ENCODE measurements around the gene ERBB4.
A peak's percentile ranks its signal among the peaks of the same experiment; 100 is the strongest.

ERBB4 gene

DNA sequence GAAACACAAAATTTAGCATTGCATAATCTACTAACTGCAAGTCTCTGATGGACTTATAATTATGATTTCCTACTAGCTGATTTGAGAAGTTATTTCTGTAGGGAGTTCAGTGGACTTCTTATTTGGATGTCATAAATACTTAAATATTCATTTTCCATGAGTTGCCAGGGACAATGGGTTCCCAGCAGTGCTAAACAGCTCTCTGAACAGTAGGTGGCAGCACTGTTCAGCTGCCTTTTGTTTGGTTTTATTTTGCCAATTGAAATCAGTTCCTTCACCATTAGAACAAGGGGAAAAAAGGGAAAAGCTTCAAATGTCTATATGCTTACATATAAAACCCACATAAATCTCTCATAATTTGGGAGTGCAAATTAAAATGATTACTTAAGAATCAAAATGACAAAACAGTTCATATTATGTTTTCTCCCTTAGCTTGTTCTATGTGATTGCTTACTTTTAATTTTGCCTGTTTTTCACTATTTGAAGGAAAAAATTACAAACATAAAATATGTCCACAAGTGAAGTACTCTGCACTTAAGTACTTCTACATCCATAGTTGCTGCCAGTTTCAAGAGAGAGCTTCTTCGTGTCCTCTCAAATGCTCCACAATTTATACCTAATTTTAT, 1083.3 kb downstream of the ERBB4 start:
- peak; percentile 29 for DNase-seq (ENCODE audit: low read depth, low spot score)
- no peak overlapping the region for H3K4me3 ChIP-seq (ENCODE audit: low read length)

- H3K4me3 ChIP-seq (ENCODE audit: low read length), result no peak overlapping the region
- no peak for DNase-seq (ENCODE audit: low read depth, low spot score)
Measured at GRCh38 chr2:211454679-211455078, 1083.9 kb downstream of the ERBB4 start.

- DNase-seq (ENCODE audit: low read depth, low spot score), result no peak
Measured at GRCh38 chr2:211453311-211453887, 1085.2 kb downstream of the ERBB4 start.

GRCh38 chr2:211451642-211452041, 1087.0 kb downstream of the ERBB4 start:
- H3K4me3 ChIP-seq (ENCODE audit: low read length), result no peak overlapping the region
- DNase-seq (ENCODE audit: low read depth, low spot score), result no peak

More at GRCh38 chr2:211453311-211453887, 1085.2 kb downstream of the ERBB4 start:
- H3K4me3 ChIP-seq (ENCODE audit: low read length), result no peak overlapping the region

- H3K4me3 ChIP-seq (ENCODE audit: low read length), result no peak overlapping the region
- no peak for DNase-seq (ENCODE audit: low read depth, low spot score)
Measured at GRCh38 chr2:211449819-211450218, 1088.8 kb downstream of the ERBB4 start.

DNA sequence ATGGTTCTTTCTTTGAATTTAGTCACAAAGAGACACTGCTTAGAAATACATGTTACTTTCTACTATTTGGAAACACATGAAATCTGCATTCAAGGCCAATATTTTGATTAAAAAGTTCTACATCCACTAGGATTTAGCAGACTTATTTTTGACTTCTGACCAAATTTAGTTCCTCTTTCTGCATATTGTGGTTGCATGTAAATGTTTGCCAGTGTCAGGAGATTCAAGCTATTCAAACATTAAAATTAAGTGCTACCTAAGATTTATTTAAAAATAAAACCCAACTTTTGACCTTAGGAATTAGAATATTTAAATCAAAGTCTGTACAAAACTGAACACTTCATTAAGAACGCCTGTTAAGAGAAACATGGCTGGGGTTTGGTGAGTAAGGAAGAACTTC, 1091.1 kb downstream of the ERBB4 start:
- no peak overlapping the region for H3K4me3 ChIP-seq (ENCODE audit: low read length)
- DNase-seq (ENCODE audit: low read depth, low spot score), result no peak

DNA sequence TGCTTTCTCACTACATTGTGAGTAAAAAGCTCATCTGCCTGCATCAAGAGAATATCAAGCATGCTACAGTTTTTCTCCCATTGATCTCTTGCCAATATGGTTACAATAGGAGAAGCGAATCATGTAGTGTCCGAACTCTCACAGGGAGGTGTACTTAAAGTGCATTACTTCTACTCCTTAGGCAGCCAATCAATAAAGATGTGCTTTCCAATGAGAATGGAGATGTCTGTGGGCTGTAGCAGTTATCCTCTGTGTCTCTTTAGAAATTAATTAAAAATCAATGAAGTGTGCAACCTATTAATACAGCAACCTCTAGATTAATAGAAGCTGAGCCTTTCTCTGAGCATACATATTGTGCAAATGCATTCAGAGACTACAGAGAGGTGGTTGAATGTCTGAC, 1098.5 kb downstream of the ERBB4 start:
- DNase-seq (ENCODE audit: low read depth, low spot score), result no peak

GRCh38 chr2:211439011-211439410, 1099.6 kb downstream of the ERBB4 start:
- no peak overlapping the region for H3K4me3 ChIP-seq (ENCODE audit: low read length)

More for the DNA sequence above, 1098.5 kb downstream of the ERBB4 start:
- H3K4me3 ChIP-seq (ENCODE audit: low read length), result no peak overlapping the region

GRCh38 chr2:211437396-211437795, 1101.2 kb downstream of the ERBB4 start:
- no peak for DNase-seq (ENCODE audit: low read depth, low spot score)
- H3K4me3 ChIP-seq (ENCODE audit: low read length), result no peak overlapping the region

More at GRCh38 chr2:211439011-211439410, 1099.6 kb downstream of the ERBB4 start:
- no peak for DNase-seq (ENCODE audit: low read depth, low spot score)

DNA sequence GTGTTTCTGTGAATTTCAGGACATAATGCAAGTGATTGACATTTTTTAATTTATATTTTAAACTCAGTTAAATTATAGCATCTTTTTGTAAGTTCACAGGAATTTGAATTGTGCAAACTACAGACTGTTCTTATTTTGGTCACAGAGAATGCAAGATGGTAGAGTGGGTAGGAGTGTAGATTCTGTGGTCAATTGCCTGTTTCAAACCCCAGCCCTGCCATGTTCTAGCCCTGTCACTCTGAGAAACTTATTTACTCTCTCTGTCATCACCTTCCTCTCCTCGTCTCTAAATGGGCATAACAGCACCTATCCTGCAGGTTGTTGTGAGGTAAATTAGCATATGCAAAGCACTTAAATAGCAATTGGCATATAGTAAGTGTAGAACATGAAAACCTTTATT, 1102.4 kb downstream of the ERBB4 start:
- no peak for DNase-seq (ENCODE audit: low read depth, low spot score)
- no peak overlapping the region for H3K4me3 ChIP-seq (ENCODE audit: low read length)

DNA sequence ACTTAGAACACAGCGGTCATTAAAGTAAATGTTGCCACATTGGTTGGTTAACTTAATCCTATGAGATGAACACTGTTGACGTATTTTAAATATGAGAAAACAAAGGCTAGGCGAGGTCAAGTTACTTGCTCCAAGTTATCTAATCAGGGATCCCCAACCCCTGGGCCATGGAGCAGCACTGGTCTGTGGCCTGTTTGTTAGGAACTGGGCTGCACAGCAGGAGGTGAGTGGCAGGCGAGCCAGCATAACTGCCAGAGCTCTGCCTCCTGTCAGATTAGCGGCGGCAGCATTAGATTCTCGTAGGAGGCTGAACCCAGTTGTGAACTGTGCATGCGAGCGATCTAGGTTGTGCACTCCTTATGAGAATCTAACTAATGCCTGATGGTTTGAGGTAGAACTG, 1103.3 kb downstream of the ERBB4 start:
- DNase-seq (ENCODE audit: low read depth, low spot score), result no peak
- no peak overlapping the region for H3K4me3 ChIP-seq (ENCODE audit: low read length)

- H3K4me3 ChIP-seq (ENCODE audit: low read length), result no peak overlapping the region
Measured at GRCh38 chr2:211434773-211435172, 1103.8 kb downstream of the ERBB4 start.

DNA sequence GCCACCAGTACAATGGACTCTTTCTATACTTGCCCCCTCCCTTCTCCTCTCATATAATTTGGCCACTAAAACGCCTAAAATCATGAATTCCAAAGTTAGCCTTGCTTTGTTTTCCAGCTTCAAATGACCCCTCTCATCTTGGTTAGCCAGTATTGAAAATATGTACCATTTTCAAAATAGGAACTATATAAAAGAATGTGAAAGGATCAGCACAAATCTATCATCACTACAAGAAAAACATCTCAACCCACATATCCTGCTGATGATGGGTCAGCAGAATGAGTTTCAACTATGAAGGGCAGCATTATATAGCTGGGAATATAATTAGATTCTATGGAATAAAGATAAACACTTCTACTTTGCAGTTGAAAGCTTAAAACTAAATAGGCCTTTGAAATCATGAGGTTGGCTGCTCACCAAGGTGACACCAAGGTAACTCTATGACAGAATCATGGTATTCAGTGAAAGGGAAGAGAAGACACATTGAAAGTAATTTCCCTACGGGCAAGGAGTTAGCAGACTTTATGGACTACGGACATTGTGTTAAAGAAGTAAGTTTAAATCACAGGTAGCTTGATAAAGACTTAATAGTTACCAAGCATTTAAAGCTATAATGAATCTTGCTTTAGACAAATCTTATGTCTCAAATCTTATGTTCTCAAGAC, 1109.2 kb downstream of the ERBB4 start:
- H3K4me3 ChIP-seq (ENCODE audit: low read length), result no peak overlapping the region
- no peak for DNase-seq (ENCODE audit: low read depth, low spot score)

More at GRCh38 chr2:211434773-211435172, 1103.8 kb downstream of the ERBB4 start:
- DNase-seq (ENCODE audit: low read depth, low spot score), result no peak

GRCh38 chr2:211426240-211426639, 1112.4 kb downstream of the ERBB4 start:
- no peak overlapping the region for H3K4me3 ChIP-seq (ENCODE audit: low read length)
- no peak for DNase-seq (ENCODE audit: low read depth, low spot score)

DNA sequence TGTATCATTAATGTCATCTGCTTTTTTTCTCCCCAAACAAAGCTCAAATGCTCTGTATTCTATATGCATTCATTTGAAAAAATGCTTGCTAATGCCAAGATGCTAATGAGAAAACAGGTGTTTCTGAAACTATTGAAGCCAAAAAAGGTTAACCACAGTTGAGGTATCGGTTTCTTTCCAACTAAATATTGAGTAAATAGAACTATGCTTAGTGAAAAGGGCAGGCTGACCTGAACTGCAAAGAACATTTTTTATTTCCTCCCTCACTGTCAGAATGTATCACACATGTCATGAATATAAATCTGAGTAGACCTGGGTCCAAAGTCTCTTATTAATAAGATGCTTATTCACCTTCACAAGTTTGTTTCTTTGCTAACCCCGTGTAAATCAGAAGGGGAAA, 1115.6 kb downstream of the ERBB4 start:
- H3K4me3 ChIP-seq (ENCODE audit: low read length), result no peak overlapping the region
- no peak for DNase-seq (ENCODE audit: low read depth, low spot score)

DNA sequence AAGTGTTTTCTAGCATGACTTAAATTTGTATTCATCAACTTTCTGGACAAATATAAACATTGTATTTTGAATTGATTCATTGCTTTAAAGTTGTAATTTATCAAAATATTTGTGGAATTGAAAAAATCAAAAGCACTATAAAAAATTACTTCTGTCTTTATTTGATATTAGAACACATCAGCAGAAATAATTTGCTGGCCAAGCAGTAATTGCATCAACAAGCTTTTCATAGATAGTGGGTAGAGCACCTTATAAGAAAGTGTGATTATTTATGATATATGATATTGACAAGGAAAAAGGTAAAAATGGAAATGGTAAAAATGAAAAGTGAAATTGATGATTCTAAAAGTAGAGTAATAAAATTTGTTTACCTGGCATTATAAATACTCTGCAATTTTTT, 1121.1 kb downstream of the ERBB4 start:
- DNase-seq (ENCODE audit: low read depth, low spot score), result no peak
- H3K4me3 ChIP-seq (ENCODE audit: low read length), result no peak overlapping the region

- no peak for DNase-seq (ENCODE audit: low read depth, low spot score)
- no peak overlapping the region for H3K4me3 ChIP-seq (ENCODE audit: low read length)
Measured at GRCh38 chr2:211416373-211416772, 1122.2 kb downstream of the ERBB4 start.

- DNase-seq (ENCODE audit: low read depth, low spot score), result no peak
Measured at GRCh38 chr2:211413746-211414145, 1124.9 kb downstream of the ERBB4 start.

DNA sequence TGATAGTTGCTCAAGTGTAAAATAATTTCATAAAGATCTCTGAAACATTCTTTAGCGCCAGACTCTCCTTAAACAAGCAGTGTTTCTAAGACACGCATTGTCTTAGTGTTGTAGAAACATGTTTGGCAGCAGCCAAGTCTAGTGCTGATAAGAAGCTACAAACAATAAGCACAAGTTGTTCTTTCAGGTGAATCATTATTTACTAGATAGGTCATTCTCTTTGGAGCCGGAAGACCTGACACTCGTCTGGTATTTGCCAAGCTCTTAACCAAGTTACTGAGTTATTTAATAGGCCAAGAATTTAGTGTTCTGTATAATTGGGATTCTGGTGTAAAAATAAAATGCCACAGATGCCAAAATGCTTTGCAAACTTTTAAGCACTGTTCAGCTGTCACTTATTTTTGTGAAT, 1130.1 kb downstream of the ERBB4 start:
- no peak overlapping the region for H3K4me3 ChIP-seq (ENCODE audit: low read length)
- no peak for DNase-seq (ENCODE audit: low read depth, low spot score)

More at GRCh38 chr2:211413746-211414145, 1124.9 kb downstream of the ERBB4 start:
- no peak overlapping the region for H3K4me3 ChIP-seq (ENCODE audit: low read length)

GRCh38 chr2:211407076-211407475, 1131.5 kb downstream of the ERBB4 start:
- no peak overlapping the region for H3K4me3 ChIP-seq (ENCODE audit: low read length)
- no peak for DNase-seq (ENCODE audit: low read depth, low spot score)

All from Jurkat, Clone E6-1 (cell line).